ENCODE measurements around the gene RGS10.
A peak's percentile ranks its signal among the peaks of the same experiment; 100 is the strongest.
"Not testable (repeated sequence)": the region's sequence is repeated elsewhere in the genome, so short reads cannot be mapped to it uniquely, and the experiment has no call there.

RGS10 gene

DNA sequence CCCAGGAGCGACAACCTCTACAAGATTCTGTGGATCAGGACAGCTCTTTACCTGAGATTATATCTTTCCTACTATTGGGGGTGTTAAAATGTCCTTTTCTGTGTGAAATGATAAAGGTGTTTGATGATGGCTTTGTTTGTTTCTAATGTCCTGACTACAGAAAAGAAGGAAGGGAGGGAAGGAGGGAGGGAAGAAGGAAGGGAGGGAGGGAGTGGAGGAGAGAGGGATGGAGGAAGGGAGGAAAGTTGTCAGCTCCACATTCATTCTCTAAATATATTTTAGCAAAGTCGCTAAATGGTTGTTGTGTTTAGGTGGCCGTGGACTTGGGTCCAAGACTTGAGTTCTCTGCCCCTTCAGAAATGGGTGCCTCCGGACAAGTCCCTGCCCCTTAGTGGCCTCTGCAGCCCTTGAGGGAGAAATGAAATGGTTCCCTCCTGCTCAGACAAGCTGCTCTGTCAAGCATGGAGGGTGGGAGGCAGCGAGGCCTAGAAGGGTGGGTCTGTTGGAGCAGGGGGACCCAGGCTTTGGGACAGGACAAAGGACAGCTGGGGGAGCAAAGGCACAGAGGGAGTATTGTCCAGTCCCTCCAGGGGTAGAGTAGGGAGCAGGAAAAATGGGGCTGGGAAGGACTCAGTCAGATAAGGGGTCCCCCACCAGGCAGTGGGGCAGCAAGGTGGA is 4.4 kb downstream of the RGS10 start:
- DNase-seq (ENCODE audit: low read depth) = no peak
- H3K4me3 ChIP-seq (ENCODE audit: low read length) = no peak overlapping the region

DNA sequence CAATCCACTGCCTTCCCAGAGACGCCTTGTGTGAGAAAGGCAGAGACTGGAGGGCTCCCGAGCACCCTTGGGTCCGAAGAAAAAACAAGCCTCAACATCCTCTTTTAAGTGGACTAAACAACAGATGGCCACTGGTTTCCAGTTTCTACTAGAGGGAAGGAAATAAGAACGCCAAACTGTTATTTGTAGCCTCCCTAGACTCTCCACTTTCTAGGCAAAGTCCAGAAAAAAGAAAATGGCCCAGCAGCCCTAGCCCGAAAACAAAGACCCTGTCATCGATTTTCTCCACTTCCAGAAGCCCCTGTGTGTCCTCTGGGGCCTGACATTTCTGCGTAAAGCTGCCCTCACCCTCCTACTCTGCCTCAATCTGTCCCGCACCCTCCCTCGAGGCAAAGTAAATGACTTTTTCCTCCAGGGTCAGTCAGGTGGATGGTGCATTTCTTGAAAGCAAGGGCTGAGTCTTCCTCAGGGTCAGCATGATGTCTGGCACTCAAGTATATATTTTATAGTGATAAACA is 6.0 kb downstream of the RGS10 start:
- TF ChIP-seq, protein P1, sequence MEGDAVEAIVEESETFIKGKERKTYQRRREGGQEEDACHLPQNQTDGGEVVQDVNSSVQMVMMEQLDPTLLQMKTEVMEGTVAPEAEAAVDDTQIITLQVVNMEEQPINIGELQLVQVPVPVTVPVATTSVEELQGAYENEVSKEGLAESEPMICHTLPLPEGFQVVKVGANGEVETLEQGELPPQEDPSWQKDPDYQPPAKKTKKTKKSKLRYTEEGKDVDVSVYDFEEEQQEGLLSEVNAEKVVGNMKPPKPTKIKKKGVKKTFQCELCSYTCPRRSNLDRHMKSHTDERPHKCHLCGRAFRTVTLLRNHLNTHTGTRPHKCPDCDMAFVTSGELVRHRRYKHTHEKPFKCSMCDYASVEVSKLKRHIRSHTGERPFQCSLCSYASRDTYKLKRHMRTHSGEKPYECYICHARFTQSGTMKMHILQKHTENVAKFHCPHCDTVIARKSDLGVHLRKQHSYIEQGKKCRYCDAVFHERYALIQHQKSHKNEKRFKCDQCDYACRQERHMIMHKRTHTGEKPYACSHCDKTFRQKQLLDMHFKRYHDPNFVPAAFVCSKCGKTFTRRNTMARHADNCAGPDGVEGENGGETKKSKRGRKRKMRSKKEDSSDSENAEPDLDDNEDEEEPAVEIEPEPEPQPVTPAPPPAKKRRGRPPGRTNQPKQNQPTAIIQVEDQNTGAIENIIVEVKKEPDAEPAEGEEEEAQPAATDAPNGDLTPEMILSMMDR (conservative IDR thresholded peaks at IDR 0.05; ENCODE audit: low read length) = no peak
- H3K4me3 ChIP-seq (ENCODE audit: low read length) = no peak overlapping the region

More for the DNA sequence above, 4.4 kb downstream of the RGS10 start:
- TF ChIP-seq, protein P1 (conservative IDR thresholded peaks at IDR 0.05; ENCODE audit: low read length) = no peak

DNA sequence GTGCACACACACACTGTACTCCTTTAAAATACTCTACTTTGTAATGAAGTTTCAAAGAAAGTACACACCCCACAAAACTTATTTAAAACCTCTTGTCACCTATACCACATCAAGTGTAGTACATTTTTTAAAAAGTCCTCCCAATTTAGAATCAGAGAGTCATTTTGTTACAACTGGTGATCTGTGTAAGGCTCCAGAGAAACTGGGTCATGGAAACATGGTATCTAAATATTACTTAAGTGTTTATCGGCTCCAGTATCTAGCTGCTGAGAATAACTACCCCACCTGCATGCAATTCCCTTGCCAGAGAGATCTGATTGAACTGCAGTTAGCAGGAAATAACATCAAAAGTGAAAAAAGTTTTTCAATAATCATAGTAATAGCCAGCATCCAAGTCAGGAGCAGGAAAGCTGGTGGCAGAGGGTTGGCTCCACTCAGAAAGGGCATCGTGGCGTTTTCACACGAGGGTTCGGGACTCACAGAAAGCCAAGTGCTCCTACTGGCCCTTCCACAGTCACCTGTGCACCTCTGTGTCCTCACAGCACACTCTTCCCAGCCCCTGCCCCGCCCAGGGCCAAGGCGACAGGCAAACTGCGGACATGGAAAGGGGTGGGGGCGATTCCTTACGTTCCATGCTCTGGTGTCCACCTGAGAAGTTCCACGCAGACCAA is 6.5 kb downstream of the RGS10 start:
- TF ChIP-seq, protein P1 (conservative IDR thresholded peaks at IDR 0.05; ENCODE audit: low read length) = no peak
- no peak for DNase-seq (ENCODE audit: low read depth)
- H3K4me3 ChIP-seq (ENCODE audit: low read length) = no peak overlapping the region

More for the DNA sequence above, 6.0 kb downstream of the RGS10 start:
- DNase-seq (ENCODE audit: low read depth) = no peak

DNA sequence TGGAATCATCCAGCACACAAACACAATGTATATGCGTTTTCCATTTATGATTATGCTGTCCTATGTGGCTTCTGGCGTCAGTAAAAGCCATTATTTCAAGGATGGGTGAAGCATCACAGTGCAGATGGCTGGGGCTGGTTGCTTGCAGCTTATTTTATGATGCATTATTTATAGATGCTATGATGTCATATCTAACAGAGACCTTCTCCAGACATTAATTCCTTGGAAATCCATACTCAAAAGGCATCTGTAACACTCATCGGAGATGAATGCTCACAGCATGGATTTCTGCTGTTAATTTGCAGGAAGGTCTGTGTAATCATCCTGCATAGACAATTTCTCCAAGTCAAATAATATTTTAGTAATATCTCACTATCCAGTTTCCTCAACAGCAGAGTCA is 7.2 kb downstream of the RGS10 start:
- no peak overlapping the region for H3K4me3 ChIP-seq (ENCODE audit: low read length)
- DNase-seq (ENCODE audit: low read depth) = peak; percentile 43
- TF ChIP-seq, protein P1 (conservative IDR thresholded peaks at IDR 0.05; ENCODE audit: low read length) = no peak

DNA sequence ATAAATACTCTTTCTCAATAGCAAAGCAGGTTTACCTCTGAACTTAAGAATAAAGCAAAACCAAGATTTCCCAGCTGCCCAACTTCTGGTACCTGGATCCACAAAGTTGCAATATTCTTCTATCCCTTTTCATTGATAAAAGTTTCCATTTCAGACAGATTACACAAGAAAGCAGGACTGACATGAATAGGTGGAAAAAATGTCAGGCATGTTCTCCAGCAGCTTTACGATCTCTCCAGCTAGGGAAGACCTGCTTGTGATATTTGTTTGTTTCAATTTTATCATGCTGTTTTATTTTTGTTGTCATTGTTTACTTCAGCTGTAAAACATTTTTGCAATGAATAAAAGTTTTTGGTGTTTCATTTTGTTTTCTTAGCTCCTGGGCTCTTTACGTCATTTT is 9.0 kb downstream of the RGS10 start:
- DNase-seq (ENCODE audit: low read depth) = no peak
- TF ChIP-seq, protein P1 (conservative IDR thresholded peaks at IDR 0.05; ENCODE audit: low read length) = no peak
- H3K4me3 ChIP-seq (ENCODE audit: low read length) = no peak overlapping the region

DNA sequence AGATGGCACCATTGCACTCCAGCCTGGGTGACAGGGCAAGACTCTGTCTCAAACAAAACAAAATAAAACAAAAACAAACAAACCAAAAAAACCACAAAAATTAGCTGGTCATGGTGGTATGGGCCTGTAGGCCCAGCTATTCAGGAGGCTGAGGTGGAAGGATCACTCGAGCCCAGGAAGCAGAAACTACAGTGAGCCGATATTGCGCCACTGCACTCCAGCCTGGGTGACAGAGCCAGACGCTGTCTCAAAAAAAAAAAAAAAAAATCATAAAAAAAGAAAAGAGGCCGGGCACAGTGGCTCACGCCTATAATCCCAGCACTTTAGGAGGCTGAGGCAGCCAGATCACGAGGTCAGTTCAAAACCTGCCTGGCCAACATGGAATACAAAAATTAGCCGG is 9.7 kb downstream of the RGS10 start:
- H3K4me3 ChIP-seq (ENCODE audit: low read length); DNase-seq (ENCODE audit: low read depth): not testable (repeated sequence)

DNA sequence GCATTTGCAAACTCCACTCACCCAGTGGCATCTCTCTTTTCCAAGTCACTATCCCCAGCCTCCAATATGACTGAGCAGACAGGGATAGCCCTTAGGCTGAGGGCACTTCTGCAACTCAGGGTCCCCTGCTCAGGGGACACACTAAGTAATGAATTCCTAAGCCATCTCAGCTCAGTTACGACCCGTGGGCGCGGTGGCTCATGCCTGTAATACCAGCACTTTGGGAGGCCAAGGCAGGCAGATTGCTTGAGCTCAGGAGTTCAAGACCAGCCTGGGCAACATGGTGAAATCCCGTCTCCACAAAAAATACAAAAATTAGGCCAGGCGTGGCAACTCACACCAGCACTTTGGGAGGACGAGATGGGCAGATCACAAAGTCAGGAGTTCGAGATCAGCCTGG is 10.3 kb downstream of the RGS10 start:
- not testable (repeated sequence) for DNase-seq (ENCODE audit: low read depth); H3K4me3 ChIP-seq (ENCODE audit: low read length)

DNA sequence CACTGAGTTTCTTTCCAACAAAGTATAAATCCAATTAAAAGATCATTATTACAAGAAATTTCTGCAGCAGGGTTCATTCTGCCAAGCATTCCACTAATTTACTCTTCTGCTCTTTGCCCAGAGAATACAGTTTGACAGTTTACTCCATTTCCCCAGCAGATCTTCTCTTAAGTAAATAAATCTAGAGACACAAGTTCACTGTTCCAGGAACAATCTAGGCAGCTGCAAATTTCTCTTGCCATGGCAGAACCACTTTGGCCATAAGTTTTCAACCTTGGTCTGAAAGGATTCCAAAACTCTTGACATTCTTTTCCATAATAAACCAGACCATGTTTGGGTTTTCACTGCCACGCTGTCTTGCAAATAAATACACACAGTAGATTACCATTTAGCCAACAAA is 11.5 kb downstream of the RGS10 start:
- no peak overlapping the region for H3K4me3 ChIP-seq (ENCODE audit: low read length)
- peak; percentile 80 for DNase-seq (ENCODE audit: low read depth)
- TF ChIP-seq, protein P1 (conservative IDR thresholded peaks at IDR 0.05; ENCODE audit: low read length) = no peak

DNA sequence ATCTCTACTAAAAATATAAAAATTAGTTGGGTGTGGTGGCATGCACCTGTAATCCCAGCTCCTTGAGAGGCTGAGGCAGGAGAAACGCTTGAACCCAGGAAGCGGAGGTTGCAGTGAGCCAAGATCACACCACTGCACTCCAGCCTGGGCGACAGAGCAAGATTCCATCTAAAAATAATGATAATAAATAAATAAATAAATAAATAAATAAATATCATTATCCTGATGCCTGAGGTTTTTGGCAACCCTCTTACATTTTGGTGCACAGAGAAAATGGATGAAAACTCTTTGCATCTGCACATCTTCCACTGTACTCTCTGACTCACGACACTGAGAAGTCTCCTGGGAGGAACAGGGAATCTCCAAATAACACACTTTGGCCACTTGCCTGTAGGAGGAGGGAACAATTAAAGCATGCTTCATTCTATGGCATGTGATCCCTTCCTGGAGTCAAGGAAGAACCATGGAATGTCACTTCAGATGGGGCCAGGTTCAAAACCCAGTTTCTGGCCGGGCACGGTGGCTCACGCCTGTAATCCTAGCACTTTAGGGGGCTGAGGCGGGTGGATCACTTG is 13.8 kb downstream of the RGS10 start:
- peak; percentile 92 for DNase-seq (ENCODE audit: low read depth)
- not testable (repeated sequence) for H3K4me3 ChIP-seq (ENCODE audit: low read length)

Measured in AG10803 (cell line).